ENCODE results near the gene GLP1R. TPM values are rescaled to one million over a fixed set of nuclear protein-coding genes. Genes with fewer than 3 reads are reported as not detected.
A peak's percentile ranks its signal among the peaks of the same experiment; 100 is the strongest.

The GLP1R gene
- total and polyA plus RNA-seq, 2 of the 13 experiments (the other 11 are each of a cell fraction or from before 2014, with no cell fraction given): not detected

GRCh38 chr6:39087197-39087596 lies 38.6 kb downstream of the GLP1R start (continued):
- TF ChIP-seq MAFG (CRISPR knock-in tag; IDR thresholded peaks at IDR 0.05) (no peak), ARNTL (CRISPR knock-in tag; IDR thresholded peaks at IDR 0.05) (no peak)

- TF ChIP-seq, protein P1, sequence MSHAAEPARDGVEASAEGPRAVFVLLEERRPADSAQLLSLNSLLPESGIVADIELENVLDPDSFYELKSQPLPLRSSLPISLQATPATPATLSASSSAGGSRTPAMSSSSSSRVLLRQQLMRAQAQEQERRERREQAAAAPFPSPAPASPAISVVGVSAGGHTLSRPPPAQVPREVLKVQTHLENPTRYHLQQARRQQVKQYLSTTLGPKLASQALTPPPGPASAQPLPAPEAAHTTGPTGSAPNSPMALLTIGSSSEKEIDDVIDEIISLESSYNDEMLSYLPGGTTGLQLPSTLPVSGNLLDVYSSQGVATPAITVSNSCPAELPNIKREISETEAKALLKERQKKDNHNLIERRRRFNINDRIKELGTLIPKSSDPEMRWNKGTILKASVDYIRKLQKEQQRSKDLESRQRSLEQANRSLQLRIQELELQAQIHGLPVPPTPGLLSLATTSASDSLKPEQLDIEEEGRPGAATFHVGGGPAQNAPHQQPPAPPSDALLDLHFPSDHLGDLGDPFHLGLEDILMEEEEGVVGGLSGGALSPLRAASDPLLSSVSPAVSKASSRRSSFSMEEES (CRISPR knock-in tag; IDR thresholded peaks at IDR 0.05): no peak
- TF ChIP-seq ZNF761 (CRISPR knock-in tag; conservative IDR thresholded peaks at IDR 0.05) (no peak), STAG1 (CRISPR knock-in tag; IDR thresholded peaks at IDR 0.05) (peak; percentile 51), EHMT2 (IDR thresholded peaks at IDR 0.05; ENCODE audit: borderline replicate concordance, low read depth, low read length) (peak; percentile 59; the same call in 1 of the 2 replicates), GLI4 (CRISPR knock-in tag; IDR thresholded peaks at IDR 0.05; ENCODE audit: borderline replicate concordance) (no peak), HOXA9 (CRISPR knock-in tag; IDR thresholded peaks at IDR 0.05; ENCODE audit: borderline replicate concordance) (no peak), CTCF (CRISPR knock-in tag; IDR thresholded peaks at IDR 0.05) (peak; percentile 58), MAFK (conservative IDR thresholded peaks at IDR 0.05 in 1 of 2, IDR thresholded peaks at IDR 0.05 in 1 of 2; ENCODE audit: low read length in 2 of 2) (peak in 1 of 2 experiments; percentile 13; a peak in 1 of 4 replicates), RFX3 (CRISPR knock-in tag; IDR thresholded peaks at IDR 0.05) (no peak), NRL (CRISPR knock-in tag; IDR thresholded peaks at IDR 0.05; ENCODE audit: borderline replicate concordance) (no peak), WIZ (CRISPR knock-in tag; IDR thresholded peaks at IDR 0.05) (peak; percentile 65; the same call in 1 of the 2 replicates), MIER2 (CRISPR knock-in tag; IDR thresholded peaks at IDR 0.05) (peak; percentile 94), EED (CRISPR knock-in tag; IDR thresholded peaks at IDR 0.05) (no peak), ZIK1 (CRISPR knock-in tag; IDR thresholded peaks at IDR 0.05; ENCODE audit: borderline replicate concordance, low read depth) (no peak)
- TF ChIP-seq, protein P2, sequence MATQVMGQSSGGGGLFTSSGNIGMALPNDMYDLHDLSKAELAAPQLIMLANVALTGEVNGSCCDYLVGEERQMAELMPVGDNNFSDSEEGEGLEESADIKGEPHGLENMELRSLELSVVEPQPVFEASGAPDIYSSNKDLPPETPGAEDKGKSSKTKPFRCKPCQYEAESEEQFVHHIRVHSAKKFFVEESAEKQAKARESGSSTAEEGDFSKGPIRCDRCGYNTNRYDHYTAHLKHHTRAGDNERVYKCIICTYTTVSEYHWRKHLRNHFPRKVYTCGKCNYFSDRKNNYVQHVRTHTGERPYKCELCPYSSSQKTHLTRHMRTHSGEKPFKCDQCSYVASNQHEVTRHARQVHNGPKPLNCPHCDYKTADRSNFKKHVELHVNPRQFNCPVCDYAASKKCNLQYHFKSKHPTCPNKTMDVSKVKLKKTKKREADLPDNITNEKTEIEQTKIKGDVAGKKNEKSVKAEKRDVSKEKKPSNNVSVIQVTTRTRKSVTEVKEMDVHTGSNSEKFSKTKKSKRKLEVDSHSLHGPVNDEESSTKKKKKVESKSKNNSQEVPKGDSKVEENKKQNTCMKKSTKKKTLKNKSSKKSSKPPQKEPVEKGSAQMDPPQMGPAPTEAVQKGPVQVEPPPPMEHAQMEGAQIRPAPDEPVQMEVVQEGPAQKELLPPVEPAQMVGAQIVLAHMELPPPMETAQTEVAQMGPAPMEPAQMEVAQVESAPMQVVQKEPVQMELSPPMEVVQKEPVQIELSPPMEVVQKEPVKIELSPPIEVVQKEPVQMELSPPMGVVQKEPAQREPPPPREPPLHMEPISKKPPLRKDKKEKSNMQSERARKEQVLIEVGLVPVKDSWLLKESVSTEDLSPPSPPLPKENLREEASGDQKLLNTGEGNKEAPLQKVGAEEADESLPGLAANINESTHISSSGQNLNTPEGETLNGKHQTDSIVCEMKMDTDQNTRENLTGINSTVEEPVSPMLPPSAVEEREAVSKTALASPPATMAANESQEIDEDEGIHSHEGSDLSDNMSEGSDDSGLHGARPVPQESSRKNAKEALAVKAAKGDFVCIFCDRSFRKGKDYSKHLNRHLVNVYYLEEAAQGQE (IDR thresholded peaks at IDR 0.05; ENCODE audit: borderline replicate concordance in 1 of 2, low read depth in 1 of 2, low read length in 2 of 2): peak; percentile 50 to 93
Measured at GRCh38 chr6:39088331-39088730, 39.8 kb downstream of the GLP1R start.

More at GRCh38 chr6:39088331-39088730, 39.8 kb downstream of the GLP1R start:
- 0 out of 2 replicates have a peak, but pooled peaks cover 3% of the 10 kb centered on the region for H3K4me1 ChIP-seq (ENCODE audit: insufficient read depth, low read length)
- H3K4me2 ChIP-seq (ENCODE audit: low read depth, low read length): no peak overlapping the region
- no TSS peak for BruUV-seq (replicated peaks)
- H3K79me2 ChIP-seq (ENCODE audit: insufficient read depth, low read length): no peaks in the 10 kb centered on the region
- no peaks in the 10 kb centered on the region for H3K36me3 ChIP-seq (replicated peaks in 1 of 2; ENCODE audit: control insufficient read depth in 1 of 2, insufficient read depth in 2 of 2, low read length in 2 of 2)
- no peak overlapping the region for H3K9ac ChIP-seq (ENCODE audit: insufficient read depth, low read depth, low read length)
- peaks cover 0 to 33% of the 10 kb centered on the region in 2 experiments; a peak in 2 of 5 replicates for H3K27me3 ChIP-seq (ENCODE audit: control insufficient read depth in 1 of 2, insufficient read depth in 2 of 2, low read length in 2 of 2)
- no peak overlapping the region for H3K4me3 ChIP-seq (replicated peaks in 1 of 3; ENCODE audit: insufficient read depth in 1 of 3, low read depth in 2 of 3, low read length in 3 of 3)
- H3K27ac ChIP-seq (ENCODE audit: extremely low read length, insufficient read depth, low read length): no peak overlapping the region
- peak; percentile 39 for DNase-seq (ENCODE audit: low spot score)
- ChIA-PET CTCF (ENCODE audit: low intra/inter-chr PET ratio, low total read pairs) (no interaction called here), POLR2A (no interaction called here)
- H2AFZ ChIP-seq (ENCODE audit: low read length): no peak overlapping the region
- no peaks in the 10 kb centered on the region for H4K20me1 ChIP-seq (ENCODE audit: insufficient read depth, low read length)
- in situ Hi-C loops (cut with HindIII; ENCODE audit: extremely low pct_ligation_motif_present, low pct_unique_long_range_greater_than_20kb): no loop called here
- ATAC-seq: peak; percentile 97
- intact Hi-C loops (cut with micrococcal nuclease; ENCODE audit: unreplicated experiment): no loop called here
- 1% methylated on average over 4 of the region's 4 CpGs for WGBS (ENCODE audit: low lambda C conversion rate)
- H3K9me3 ChIP-seq (ENCODE audit: low read length): no peaks in the 10 kb centered on the region
- peak; percentile 62 for FAIRE-seq
